Rectal smooth muscle tissue (tissue), 1 donor: Measurements from ENCODE around the gene SLC35F3.
"Not testable (repeated sequence)": the region's sequence is repeated elsewhere in the genome, so short reads cannot be mapped to it uniquely, and the experiment has no call there.

ENCODE experiments used
- H3K27ac ChIP-seq: one replicate; pipeline ENCODE4 v1.7.0; 2013; ENCODE audit warnings: low read depth, low read length, inconsistent platforms
- H3K27me3 ChIP-seq: one replicate; pipeline ENCODE4 v1.7.0; 2013; ENCODE audit warnings: low read length; ENCODE audit not compliant: control insufficient read depth, insufficient read depth
- H3K36me3 ChIP-seq: one replicate; pipeline ENCODE4 v1.7.0; 2013; ENCODE audit warnings: low read length; ENCODE audit not compliant: control insufficient read depth, insufficient read depth
- H3K4me1 ChIP-seq: one replicate; pipeline ENCODE4 v1.7.0; 2013; ENCODE audit warnings: low read length; ENCODE audit not compliant: control insufficient read depth, insufficient read depth
- H3K4me3 ChIP-seq: one replicate; pipeline ENCODE4 v1.7.0; 2013; ENCODE audit warnings: low read length
- H3K9ac ChIP-seq: one replicate; pipeline ENCODE4 v1.7.0; 2013; ENCODE audit warnings: low read length

Gene SLC35F3

GRCh38 chr1:234121659-234122058 is 217.2 kb downstream of the SLC35F3 start:
- not testable (repeated sequence) for H3K4me3 ChIP-seq, H3K36me3 ChIP-seq, H3K4me1 ChIP-seq, H3K27me3 ChIP-seq, H3K9ac ChIP-seq, H3K27ac ChIP-seq

DNA sequence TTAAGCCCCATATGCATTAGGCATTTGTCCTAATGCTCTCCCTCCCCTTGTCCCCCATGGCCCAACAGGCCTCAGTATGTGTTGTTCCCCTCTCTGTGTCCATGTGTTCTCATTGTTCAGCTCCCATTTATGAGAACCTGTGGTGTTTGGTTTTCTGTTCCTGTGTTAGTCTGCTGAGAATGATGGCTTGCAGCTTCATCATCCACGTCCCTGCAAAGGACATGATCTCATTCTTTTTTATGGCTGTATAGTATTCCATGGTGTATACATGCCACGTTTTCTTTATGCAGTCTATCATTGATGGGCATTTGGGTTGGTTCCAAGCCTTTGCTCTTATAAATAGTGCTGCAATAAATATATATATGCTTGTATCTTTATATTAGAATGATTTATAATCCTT is 218.1 kb downstream of the SLC35F3 start:
- not testable (repeated sequence) for H3K27ac ChIP-seq, H3K9ac ChIP-seq, H3K4me1 ChIP-seq, H3K4me3 ChIP-seq, H3K36me3 ChIP-seq, H3K27me3 ChIP-seq

GRCh38 chr1:234123867-234124266 is 219.4 kb downstream of the SLC35F3 start:
- no peaks in the 10 kb centered on the region for H3K36me3 ChIP-seq
- H3K27ac ChIP-seq = no peak overlapping the region
- H3K9ac ChIP-seq = no peak overlapping the region
- H3K4me1 ChIP-seq = no peaks in the 10 kb centered on the region
- H3K27me3 ChIP-seq = no peaks in the 10 kb centered on the region
- no peak overlapping the region for H3K4me3 ChIP-seq

DNA sequence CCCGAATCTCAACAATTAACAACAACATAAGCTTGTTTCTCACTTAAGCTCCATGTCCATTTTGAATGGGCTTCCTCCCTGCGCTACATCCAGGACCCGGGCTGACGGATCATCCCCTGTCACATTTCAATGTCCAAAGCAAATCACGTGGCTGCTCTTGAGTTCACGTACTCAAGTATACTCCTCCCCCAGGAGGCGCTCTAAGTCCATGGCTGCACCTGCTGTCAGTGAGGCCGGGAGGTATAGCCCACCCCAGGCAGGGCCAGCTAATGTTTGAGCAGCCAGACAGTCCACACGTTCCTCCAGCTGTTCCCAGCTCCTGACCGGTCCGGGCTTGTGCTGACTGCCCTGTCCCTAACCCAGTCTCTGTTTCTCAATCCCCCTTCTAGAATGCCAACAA is 220.8 kb downstream of the SLC35F3 start:
- Histone ChIP-seq H3K27me3 (no peaks in the 10 kb centered on the region), H3K27ac (no peak overlapping the region), H3K4me3 (no peak overlapping the region), H3K36me3 (no peaks in the 10 kb centered on the region), H3K9ac (no peak overlapping the region), H3K4me1 (no peaks in the 10 kb centered on the region)

GRCh38 chr1:234125714-234126113 is 221.2 kb downstream of the SLC35F3 start:
- no peaks in the 10 kb centered on the region for H3K36me3 ChIP-seq
- H3K4me3 ChIP-seq = no peak overlapping the region
- H3K9ac ChIP-seq = no peak overlapping the region
- H3K4me1 ChIP-seq = no peaks in the 10 kb centered on the region
- no peak overlapping the region for H3K27ac ChIP-seq
- H3K27me3 ChIP-seq = no peaks in the 10 kb centered on the region

- Histone ChIP-seq H3K4me3 (no peak overlapping the region), H3K27me3 (no peaks in the 10 kb centered on the region), H3K27ac (no peak overlapping the region), H3K4me1 (no peaks in the 10 kb centered on the region), H3K36me3 (no peaks in the 10 kb centered on the region), H3K9ac (no peak overlapping the region)
Measured at GRCh38 chr1:234127026-234127671, 222.7 kb downstream of the SLC35F3 start.

GRCh38 chr1:234132795-234133194 is 228.3 kb downstream of the SLC35F3 start:
- H3K27ac ChIP-seq = no peak overlapping the region
- H3K36me3 ChIP-seq = no peaks in the 10 kb centered on the region
- H3K4me3 ChIP-seq = no peak overlapping the region
- H3K4me1 ChIP-seq = no peaks in the 10 kb centered on the region
- no peak overlapping the region for H3K9ac ChIP-seq
- H3K27me3 ChIP-seq = no peaks in the 10 kb centered on the region

DNA sequence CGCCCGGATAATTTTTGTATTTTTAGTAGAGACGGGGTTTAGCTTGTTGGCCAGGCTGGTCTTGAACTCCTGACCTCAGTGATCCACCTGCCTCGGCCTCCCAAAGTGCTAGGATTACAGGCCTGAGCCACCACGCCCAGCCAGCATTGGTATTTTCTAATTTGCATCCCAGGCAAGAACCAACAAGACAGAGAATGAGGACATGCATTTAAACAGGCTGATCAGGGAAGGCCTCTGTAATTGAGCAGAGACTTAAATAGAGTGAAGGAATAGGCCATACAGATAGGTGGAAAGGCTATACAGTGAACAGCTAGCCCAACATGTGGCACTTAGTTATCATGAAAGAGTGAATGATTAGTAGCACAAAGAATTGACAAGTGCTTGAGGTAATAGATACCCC is 230.4 kb downstream of the SLC35F3 start:
- Histone ChIP-seq H3K9ac (no peak overlapping the region), H3K27ac (no peak overlapping the region), H3K36me3 (no peaks in the 10 kb centered on the region), H3K27me3 (no peaks in the 10 kb centered on the region), H3K4me3 (no peak overlapping the region), H3K4me1 (no peaks in the 10 kb centered on the region)

GRCh38 chr1:234135501-234135900 is 231.0 kb downstream of the SLC35F3 start:
- Histone ChIP-seq H3K27me3 (no peaks in the 10 kb centered on the region), H3K4me1 (no peaks in the 10 kb centered on the region), H3K36me3 (no peaks in the 10 kb centered on the region), H3K9ac (no peak overlapping the region), H3K27ac (no peak overlapping the region), H3K4me3 (no peak overlapping the region)

DNA sequence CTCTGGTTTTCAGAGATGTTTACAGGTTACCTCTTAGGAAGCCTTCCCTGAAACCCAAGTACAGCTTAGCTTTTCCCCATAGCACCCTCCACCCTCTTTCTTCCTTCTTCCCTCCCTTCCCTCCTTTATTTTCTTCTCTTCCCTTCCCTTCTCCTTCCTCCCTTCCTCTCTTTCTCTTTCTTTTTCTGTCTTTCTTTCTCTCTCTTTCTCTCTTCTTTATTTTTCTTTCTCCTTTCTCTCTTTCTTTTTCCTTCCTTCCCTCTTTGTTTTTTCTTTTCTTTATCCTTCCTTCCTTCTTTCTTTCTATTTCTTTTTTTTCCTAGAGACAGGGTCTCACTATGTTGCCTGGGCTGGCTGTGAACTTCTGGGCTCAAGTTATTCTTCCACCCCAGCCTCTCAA is 231.6 kb downstream of the SLC35F3 start:
- Histone ChIP-seq H3K4me3 (no peak overlapping the region), H3K9ac (no peak overlapping the region)

DNA sequence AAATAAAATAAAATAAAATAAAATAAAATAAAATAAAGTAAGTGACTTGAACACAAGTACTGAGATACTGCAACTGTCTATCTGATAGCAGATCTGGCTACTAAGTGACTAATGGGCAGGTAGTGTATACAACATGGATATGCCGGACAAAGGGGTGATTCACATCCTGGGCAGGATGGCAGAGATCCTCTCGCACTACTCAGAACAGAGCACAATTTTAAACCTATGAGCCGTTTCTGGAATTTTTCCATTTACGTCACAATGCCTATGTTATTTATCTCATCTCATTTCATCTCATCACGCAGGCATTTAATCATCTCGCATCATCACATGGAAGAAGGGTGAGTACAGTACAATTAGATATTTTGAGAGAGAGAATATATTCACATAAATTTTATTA is 235.5 kb downstream of the SLC35F3 start:
- Histone ChIP-seq H3K4me1 (no peaks in the 10 kb centered on the region), H3K4me3 (no peak overlapping the region), H3K27me3 (no peaks in the 10 kb centered on the region), H3K36me3 (no peaks in the 10 kb centered on the region), H3K9ac (no peak overlapping the region), H3K27ac (no peak overlapping the region)

More for the DNA sequence above, 231.6 kb downstream of the SLC35F3 start:
- Histone ChIP-seq H3K27me3 (no peaks in the 10 kb centered on the region), H3K27ac (no peak overlapping the region), H3K36me3 (no peaks in the 10 kb centered on the region), H3K4me1 (no peaks in the 10 kb centered on the region)

GRCh38 chr1:234140388-234140787 is 235.9 kb downstream of the SLC35F3 start:
- Histone ChIP-seq H3K27me3 (no peaks in the 10 kb centered on the region), H3K4me3 (no peak overlapping the region), H3K36me3 (no peaks in the 10 kb centered on the region), H3K27ac (no peak overlapping the region), H3K9ac (no peak overlapping the region), H3K4me1 (no peaks in the 10 kb centered on the region)

- H3K27ac ChIP-seq = no peak overlapping the region
- no peaks in the 10 kb centered on the region for H3K27me3 ChIP-seq
- H3K4me3 ChIP-seq = no peak overlapping the region
- no peaks in the 10 kb centered on the region for H3K36me3 ChIP-seq
- H3K4me1 ChIP-seq = no peaks in the 10 kb centered on the region
- H3K9ac ChIP-seq = no peak overlapping the region
Measured at GRCh38 chr1:234141006-234141405, 236.5 kb downstream of the SLC35F3 start.
